Memory B cell (primary cell): ENCODE measurements around the gene SLC16A4.

Experiments
- ATAC-seq: fragments of 150-1000 bp; cut with Tn5 transposase; 2 replicates; pipeline ENCODE4 v1.10.0; 2021; ENCODE audit warnings: low read depth, mild to moderate bottlenecking, moderate library complexity
- DNase-seq, 2 donors: peaks; one replicate each; pipeline ENCODE4 v3.0.0; 2022; ENCODE audit warnings: low spot score in 2 of 2
- H3K27ac Mint-ChIP-seq: one replicate; pipeline ENCODE4 v1.8.0; 2022; ENCODE audit warnings: mild to moderate bottlenecking, moderate library complexity, mixed read lengths
- H3K27me3 Mint-ChIP-seq: one replicate; pipeline ENCODE4 v1.8.0; 2022; ENCODE audit warnings: mixed read lengths
- H3K36me3 Mint-ChIP-seq: one replicate; pipeline ENCODE4 v1.8.0; 2022; ENCODE audit warnings: mild to moderate bottlenecking, mixed read lengths
- H3K4me1 Mint-ChIP-seq: one replicate; pipeline ENCODE4 v1.8.0; 2022; ENCODE audit warnings: mixed read lengths
- H3K4me3 Mint-ChIP-seq: one replicate; pipeline ENCODE4 v1.8.0; 2022; ENCODE audit warnings: mild to moderate bottlenecking, moderate library complexity, mixed read lengths
- H3K9me3 Mint-ChIP-seq: one replicate; pipeline ENCODE4 v1.8.0; 2022; ENCODE audit warnings: mixed read lengths

Gene SLC16A4

DNA sequence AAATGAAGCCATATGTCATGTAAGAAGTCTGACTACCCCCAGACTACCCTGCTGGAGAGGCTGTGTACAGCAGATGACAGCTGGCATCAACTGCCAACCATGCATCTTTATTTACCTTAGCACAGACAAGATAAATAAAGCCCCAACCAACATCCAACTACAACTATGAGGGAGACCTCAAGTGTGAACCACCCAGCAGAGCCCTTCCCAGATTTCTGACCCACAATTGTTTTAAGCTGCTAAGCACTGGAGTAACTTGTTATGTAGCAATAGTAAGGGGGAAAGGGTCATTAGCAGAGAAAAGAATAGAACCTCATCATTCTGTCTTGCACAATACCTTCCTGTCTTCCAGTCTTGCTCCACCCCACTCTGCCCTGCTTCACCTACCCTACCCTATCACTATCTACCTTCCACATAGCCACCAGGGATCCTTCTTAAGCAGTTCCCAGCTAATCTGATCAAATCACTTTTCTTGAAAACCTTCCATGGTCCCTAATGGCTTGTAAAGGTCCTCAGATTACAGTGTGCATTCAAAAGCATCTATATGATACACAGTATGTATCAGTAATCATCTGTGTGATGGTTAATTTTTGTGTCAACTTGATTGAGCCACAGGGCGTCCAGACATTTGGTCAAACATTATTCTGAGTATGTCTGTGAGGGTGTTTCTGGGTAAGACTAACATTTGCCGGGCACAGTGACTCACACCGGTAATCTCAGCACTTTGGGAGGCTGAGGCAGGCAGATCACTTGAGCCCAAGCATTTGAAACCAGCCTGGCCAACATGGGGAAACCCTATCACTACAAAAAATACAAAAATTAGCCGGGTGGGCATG, 71.3 kb downstream of the SLC16A4 start:
- no peaks in the 10 kb centered on the region for H3K4me1 Mint-ChIP-seq
- ATAC-seq (no peak), DNase-seq (no peak)
- H3K4me3 Mint-ChIP-seq: no peak overlapping the region
- H3K27ac Mint-ChIP-seq: no peak overlapping the region
- H3K36me3 Mint-ChIP-seq: peaks cover 1% of the 10 kb centered on the region
- no peaks in the 10 kb centered on the region for H3K27me3 Mint-ChIP-seq
- H3K9me3 Mint-ChIP-seq: no peaks in the 10 kb centered on the region

DNA sequence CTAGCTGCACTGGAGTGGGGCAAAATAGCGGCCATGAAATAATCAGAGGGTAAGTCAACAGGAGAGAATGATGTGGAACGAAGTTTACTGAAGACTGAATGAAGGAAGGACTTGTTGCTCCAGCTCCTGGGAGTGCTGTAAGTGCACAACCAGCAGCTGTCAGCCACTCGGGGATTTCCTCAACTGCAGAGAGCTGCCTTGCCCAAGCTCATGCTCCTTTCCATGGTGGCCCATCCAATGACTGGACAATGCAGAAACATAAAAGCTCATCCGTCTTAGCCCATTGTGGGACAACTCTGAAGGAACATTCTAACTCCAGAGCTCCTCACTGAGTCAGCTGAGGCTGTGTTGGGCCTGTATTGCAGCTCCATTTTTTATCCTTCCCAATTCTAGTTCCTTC, 72.8 kb downstream of the SLC16A4 start:
- no peak for ATAC-seq
- peaks cover 2% of the 10 kb centered on the region for H3K4me1 Mint-ChIP-seq
- H3K27ac Mint-ChIP-seq: no peak overlapping the region
- no peak overlapping the region for H3K4me3 Mint-ChIP-seq
- H3K36me3 Mint-ChIP-seq: no peaks in the 10 kb centered on the region
- DNase-seq: no peak
- no peaks in the 10 kb centered on the region for H3K27me3 Mint-ChIP-seq
- H3K9me3 Mint-ChIP-seq: no peaks in the 10 kb centered on the region

DNA sequence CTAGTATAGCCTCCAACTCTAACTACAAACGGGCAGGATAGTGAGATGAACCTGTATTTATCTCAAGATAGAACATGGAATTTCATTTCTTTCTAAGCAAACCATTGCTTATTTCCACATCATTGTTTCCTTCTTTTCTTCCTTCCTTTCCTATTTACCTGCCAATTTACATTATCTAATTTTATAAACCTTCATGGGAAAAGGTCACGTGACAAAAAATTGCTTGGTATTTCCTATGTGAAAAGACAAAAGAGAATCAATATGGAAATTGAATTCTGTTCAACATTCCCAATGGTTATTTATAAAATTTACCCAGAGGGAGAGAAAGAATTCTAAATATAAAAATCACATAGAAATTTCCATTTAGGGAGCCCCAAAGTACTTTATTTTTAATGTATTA, 74.1 kb downstream of the SLC16A4 start:
- ATAC-seq: no peak
- Mint-ChIP-seq H3K4me1 (peaks cover 9% of the 10 kb centered on the region), H3K36me3 (no peaks in the 10 kb centered on the region)

More for the DNA sequence above, 74.1 kb downstream of the SLC16A4 start:
- Mint-ChIP-seq H3K27ac (no peak overlapping the region), H3K4me3 (no peak overlapping the region), H3K9me3 (no peaks in the 10 kb centered on the region), H3K27me3 (no peaks in the 10 kb centered on the region)
- DNase-seq: no peak
